NCI-H524 (cell line): ENCODE data around the gene CSH1.
A peak's percentile ranks its signal among the peaks of the same experiment; 100 is the strongest.
"Not testable (repeated sequence)": the region's sequence is repeated elsewhere in the genome, so short reads cannot be mapped to it uniquely, and the experiment has no call there.

Experiments
- DNase-seq, 2 experiments: peaks; one replicate each; lab custom pipeline; 2025; lab: John Stamatoyannopoulos, UW

Gene CSH1

GRCh38 chr17:63928966-63929695, 32.8 kb upstream of the CSH1 start:
- no peak for DNase-seq

GRCh38 chr17:63928172-63928666, 31.8 kb upstream of the CSH1 start:
- no peak for DNase-seq

GRCh38 chr17:63927464-63928171, 31.2 kb upstream of the CSH1 start:
- peak in 1 of 2 experiments; percentile 10 for DNase-seq

- DNase-seq, result no peak
Measured at GRCh38 chr17:63926164-63926563, 29.8 kb upstream of the CSH1 start.

- no peak for DNase-seq
Measured at GRCh38 chr17:63925615-63926014, 29.2 kb upstream of the CSH1 start.

GRCh38 chr17:63922402-63922801, 26.0 kb upstream of the CSH1 start:
- DNase-seq, result not testable (repeated sequence)

- DNase-seq, result not testable (repeated sequence)
Measured at GRCh38 chr17:63920779-63921178, 24.4 kb upstream of the CSH1 start.

GRCh38 chr17:63920050-63920449, 23.7 kb upstream of the CSH1 start:
- not testable (repeated sequence) for DNase-seq

- DNase-seq, result peak; percentile 24 to 61
Measured at GRCh38 chr17:63919311-63919723, 22.9 kb upstream of the CSH1 start.

GRCh38 chr17:63918789-63919305, 22.5 kb upstream of the CSH1 start, which contains the start of gene GH1:
GH1 (minus strand) TSS chr17:63918839; CDS start chr17:63918776, 63 bp downstream.
- DNase-seq, result not testable (repeated sequence)

- no peak for DNase-seq
Measured at GRCh38 chr17:63918305-63918704, 21.9 kb upstream of the CSH1 start.

GRCh38 chr17:63917646-63918045, 21.3 kb upstream of the CSH1 start:
- no peak for DNase-seq

GRCh38 chr17:63917206-63917605, 20.8 kb upstream of the CSH1 start:
- not testable (repeated sequence) for DNase-seq

GRCh38 chr17:63916566-63917185, 20.3 kb upstream of the CSH1 start:
- DNase-seq, result no peak

- not testable (repeated sequence) for DNase-seq
Measured at GRCh38 chr17:63915753-63916152, 19.4 kb upstream of the CSH1 start.

- no peak for DNase-seq
Measured at GRCh38 chr17:63914471-63914870, 18.1 kb upstream of the CSH1 start.

- peak; percentile 10 to 44 for DNase-seq
Measured at GRCh38 chr17:63911657-63912100, 15.3 kb upstream of the CSH1 start.

GRCh38 chr17:63911041-63911635, 14.8 kb upstream of the CSH1 start, which contains the start of gene CSHL1:
CSHL1 (minus strand) TSS chr17:63911258; CDS start chr17:63911196, 62 bp downstream.
- DNase-seq, result no peak

GRCh38 chr17:63910096-63910495, 13.7 kb upstream of the CSH1 start:
- no peak for DNase-seq

GRCh38 chr17:63909586-63909985, 13.2 kb upstream of the CSH1 start:
- not testable (repeated sequence) for DNase-seq

- DNase-seq, result peak; percentile 33 to 64
Measured at GRCh38 chr17:63907161-63907778, 10.9 kb upstream of the CSH1 start.
